RPMI7951 (cell line): ENCODE data around the gene LST1. TPM values are rescaled to one million over a fixed set of nuclear protein-coding genes. Genes with fewer than 3 reads are reported as not detected.

ENCODE experiments used
- total RNA-seq: library from RNA; depleted of rRNA; stranded (reverse); fragments of >200 nt; shearing (Covaris generic); gene quantifications from 2 replicates; pipeline ENCODE4 v1.2.3, GENCODE V29; 2014; rRNA removed

LST1 gene
- total RNA-seq, 1 experiment from 2014 or later: not detected

Other genes starting within 250 kb of the LST1 start
- 1,333 and 1,408 TPM in 2 replicates for gene HLA-B, start 229.1 kb upstream of the LST1 start, total RNA-seq
- gene MICA, start 182.7 kb upstream of the LST1 start, total RNA-seq: 42.3 and 42.9 TPM in 2 replicates
- gene MICB, start 88.1 kb upstream of the LST1 start, total RNA-seq: 31.0 and 34.4 TPM in 2 replicates
- gene MCCD1, start 57.3 kb upstream of the LST1 start, total RNA-seq: not detected in 2 replicates
- gene DDX39B, start 44.3 kb upstream of the LST1 start, total RNA-seq: 472 and 494 TPM in 2 replicates
- gene ATP6V1G2, start 39.7 kb upstream of the LST1 start, total RNA-seq: 2.3 and 2.6 TPM in 2 replicates
- gene NFKBIL1, start 38.7 kb upstream of the LST1 start, total RNA-seq: 25.0 and 27.5 TPM in 2 replicates
- not detected in 2 replicates for gene LTA, start 14.0 kb upstream of the LST1 start, total RNA-seq
- 1.7 TPM in 2 replicates for gene TNF, start 10.7 kb upstream of the LST1 start, total RNA-seq
- gene LTB, start 3.9 kb upstream of the LST1 start, total RNA-seq: not detected in 2 replicates
- 0.36 TPM in 1 of 2 replicates, not detected in the other for gene NCR3, start 6.7 kb downstream of the LST1 start, total RNA-seq
- not detected in 2 replicates for gene AIF1, start 29.0 kb downstream of the LST1 start, total RNA-seq
- 52.8 and 53.7 TPM in 2 replicates for gene PRRC2A, start 34.4 kb downstream of the LST1 start, total RNA-seq
- 124 and 161 TPM in 2 replicates for gene BAG6, start 66.4 kb downstream of the LST1 start, total RNA-seq
- 2.5 and 3.4 TPM in 2 replicates for gene APOM, start 69.6 kb downstream of the LST1 start, total RNA-seq
- gene C6orf47, start 74.5 kb downstream of the LST1 start, total RNA-seq: 13.9 and 18.6 TPM in 2 replicates
- 20.0 and 22.5 TPM in 2 replicates for gene GPANK1, start 78.7 kb downstream of the LST1 start, total RNA-seq
- 371 and 469 TPM in 2 replicates for gene CSNK2B, start 79.8 kb downstream of the LST1 start, total RNA-seq
- 0.36 and 1.3 TPM in 2 replicates for gene LY6G5B, start 83.7 kb downstream of the LST1 start, total RNA-seq
- gene LY6G5C, start 94.8 kb downstream of the LST1 start, total RNA-seq: 2.9 and 3.2 TPM in 2 replicates
- gene ABHD16A, start 117.0 kb downstream of the LST1 start, total RNA-seq: 36.7 and 36.9 TPM in 2 replicates
- not detected in 2 replicates for gene LY6G6F, start 120.6 kb downstream of the LST1 start, total RNA-seq
- gene LY6G6D, start 129.1 kb downstream of the LST1 start, total RNA-seq: not detected in 2 replicates
- not detected in 2 replicates for gene LY6G6C, start 135.5 kb downstream of the LST1 start, total RNA-seq
- not detected in 2 replicates for gene MPIG6B, start 137.1 kb downstream of the LST1 start, total RNA-seq
- 39.4 and 53.3 TPM in 2 replicates for gene DDAH2, start 143.0 kb downstream of the LST1 start, total RNA-seq
- gene CLIC1, start 150.3 kb downstream of the LST1 start, total RNA-seq: 1,387 and 1,552 TPM in 2 replicates
- 14.1 and 17.8 TPM in 2 replicates for gene MSH5, start 153.7 kb downstream of the LST1 start, total RNA-seq
- 0.72 and 2.7 TPM in 2 replicates for gene SAPCD1, start 176.4 kb downstream of the LST1 start, total RNA-seq
- gene VWA7, start 191.1 kb downstream of the LST1 start, total RNA-seq: 0.10 and 0.36 TPM in 2 replicates
- 26.4 and 33.6 TPM in 2 replicates for gene VARS1, start 209.5 kb downstream of the LST1 start, total RNA-seq
- 145 and 164 TPM in 2 replicates for gene LSM2, start 220.7 kb downstream of the LST1 start, total RNA-seq
- gene HSPA1L, start 229.0 kb downstream of the LST1 start, total RNA-seq: 0.68 and 0.84 TPM in 2 replicates
- gene HSPA1A, start 229.3 kb downstream of the LST1 start, total RNA-seq: 141 and 155 TPM in 2 replicates
- gene HSPA1B, start 241.5 kb downstream of the LST1 start, total RNA-seq: 82.1 and 101 TPM in 2 replicates